DOHH2 (cell line): ENCODE results near the gene THSD7A.

Experiments used
- H3F3A ChIP-seq: fragments of 200-600 bp; sonication (generic), shearing (Covaris generic); 2 replicates; pipeline ENCODE4 v1.6.0; 2016; ENCODE audit warnings: antibody characterized with exemption, mild to moderate bottlenecking; ENCODE audit not compliant: control insufficient read depth, insufficient read depth
- H3K27ac ChIP-seq: fragments of 200-600 bp; sonication (generic); 2 replicates; pipeline ENCODE4 v1.5.1; 2014; ENCODE audit warnings: low read depth, mild to moderate bottlenecking, low read length, moderate library complexity
- H3K27me3 ChIP-seq: fragments of 200-600 bp; sonication (generic); 2 replicates; pipeline ENCODE4 v1.6.1; 2014; ENCODE audit warnings: mild to moderate bottlenecking, low read length, mixed read lengths; ENCODE audit not compliant: control insufficient read depth
- H3K36me3 ChIP-seq: fragments of 200-600 bp; sonication (generic); 2 replicates; pipeline ENCODE4 v1.6.1; 2014; ENCODE audit warnings: mild to moderate bottlenecking, low read length, moderate library complexity, mixed read lengths; ENCODE audit not compliant: control insufficient read depth
- H3K4me1 ChIP-seq: fragments of 200-600 bp; sonication (generic); 2 replicates; pipeline ENCODE4 v1.6.1; 2014; ENCODE audit warnings: mild to moderate bottlenecking, low read length, mixed read lengths; ENCODE audit not compliant: control insufficient read depth
- H3K4me2 ChIP-seq: fragments of 200-600 bp; sonication (generic); 2 replicates; pipeline ENCODE4 v1.6.0; 2014; ENCODE audit warnings: mild to moderate bottlenecking, low read length, moderate library complexity
- H3K4me3 ChIP-seq: fragments of 200-600 bp; sonication (generic); 2 replicates; pipeline ENCODE4 v1.5.1; 2014; ENCODE audit warnings: mild to moderate bottlenecking, low read length, mixed read lengths
- H3K79me2 ChIP-seq: fragments of 200-600 bp; sonication (generic); 2 replicates; pipeline ENCODE4 v1.6.1; 2014; ENCODE audit warnings: mild to moderate bottlenecking, low read length, mixed read lengths; ENCODE audit not compliant: control insufficient read depth
- H3K9me2 ChIP-seq: fragments of 200-600 bp; sonication (generic); replicated peaks from 2 replicates; pipeline ENCODE4 v1.6.1; 2014; ENCODE audit warnings: mild to moderate bottlenecking, low read length, mixed read lengths; ENCODE audit not compliant: control insufficient read depth
- H3K9me3 ChIP-seq: fragments of 200-600 bp; sonication (generic); 2 replicates; pipeline ENCODE4 v1.6.1; 2014; ENCODE audit warnings: antibody characterized with exemption, low read length, mixed read lengths; ENCODE audit not compliant: control insufficient read depth, insufficient read depth
- H4K20me1 ChIP-seq: fragments of 200-600 bp; sonication (generic); 2 replicates; pipeline ENCODE4 v1.6.0; 2014; ENCODE audit warnings: low read depth, mild to moderate bottlenecking, antibody characterized with exemption, low read length, moderate library complexity; ENCODE audit not compliant: control insufficient read depth, insufficient read depth
- CTCF ChIP-seq: fragments of 200-600 bp; sonication (generic); IDR thresholded peaks from one replicate; pipeline ENCODE4 v1.5.1; 2014; ENCODE audit warnings: antibody characterized with exemption, mild to moderate bottlenecking, low read depth, low read length; ENCODE audit not compliant: poor library complexity, severe bottlenecking
- EZH2phosphoT487 ChIP-seq: fragments of 200-600 bp; sonication (generic); IDR thresholded peaks from 2 replicates; pipeline ENCODE4 v1.6.1; 2017; ENCODE audit warnings: borderline replicate concordance, mild to moderate bottlenecking, antibody characterized with exemption, low read length, moderate library complexity, mixed read lengths

THSD7A gene

GRCh38 chr7:11505471-11505985 is 326.5 kb downstream of the THSD7A start:
- Histone ChIP-seq H3K27me3 (no peaks in the 10 kb centered on the region), H3K79me2 (no peaks in the 10 kb centered on the region), H3K4me1 (no peaks in the 10 kb centered on the region), H3F3A (no peaks in the 10 kb centered on the region), H3K9me3 (no peaks in the 10 kb centered on the region), H3K27ac (no peak overlapping the region), H3K4me3 (no peak overlapping the region), H4K20me1 (no peaks in the 10 kb centered on the region), H3K4me2 (no peak overlapping the region), H3K36me3 (no peaks in the 10 kb centered on the region), H3K9me2 (no peaks in the 10 kb centered on the region)
- TF ChIP-seq CTCF (no peak), EZH2phosphoT487 (no peak)

- no peaks in the 10 kb centered on the region for H3K36me3 ChIP-seq
- no peak overlapping the region for H3K4me2 ChIP-seq
- no peaks in the 10 kb centered on the region for H3K4me1 ChIP-seq
- H3K9me2 ChIP-seq, result no peaks in the 10 kb centered on the region
- no peaks in the 10 kb centered on the region for H3K79me2 ChIP-seq
- H3K9me3 ChIP-seq, result no peaks in the 10 kb centered on the region
- no peak overlapping the region for H3K27ac ChIP-seq
- TF ChIP-seq CTCF, result no peak
- no peak for TF ChIP-seq EZH2phosphoT487
- H3F3A ChIP-seq, result no peaks in the 10 kb centered on the region
- no peaks in the 10 kb centered on the region for H3K27me3 ChIP-seq
- no peaks in the 10 kb centered on the region for H4K20me1 ChIP-seq
- no peak overlapping the region for H3K4me3 ChIP-seq
These were observed 339.7 kb downstream of the THSD7A start for GRCh38 chr7:11492307-11492706.

DNA sequence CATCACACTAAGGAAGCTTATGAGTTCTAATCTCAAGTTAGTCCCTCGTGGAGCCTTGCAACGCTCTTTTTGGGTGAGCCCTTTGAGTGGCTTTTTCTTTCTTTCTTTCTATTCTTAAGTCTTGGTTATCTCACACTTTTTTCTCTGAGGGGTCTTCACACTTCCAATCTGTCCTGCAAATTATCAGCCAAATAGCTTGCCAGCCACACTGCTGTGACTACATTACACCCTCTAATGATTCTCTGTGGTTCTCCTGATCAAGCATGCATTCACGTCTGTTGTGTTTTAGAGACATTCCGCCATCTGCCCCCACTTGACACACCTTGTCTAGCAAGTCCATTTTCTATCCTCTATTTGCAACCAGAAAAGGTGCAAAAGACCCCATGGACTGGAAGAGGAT is 340.2 kb downstream of the THSD7A start:
- no peak for TF ChIP-seq CTCF
- TF ChIP-seq EZH2phosphoT487, result no peak
- H3K9me2 ChIP-seq, result no peaks in the 10 kb centered on the region
- no peaks in the 10 kb centered on the region for H3K36me3 ChIP-seq
- H3K4me1 ChIP-seq, result no peaks in the 10 kb centered on the region
- no peaks in the 10 kb centered on the region for H4K20me1 ChIP-seq
- no peak overlapping the region for H3K4me2 ChIP-seq
- H3K4me3 ChIP-seq, result no peak overlapping the region
- H3K27me3 ChIP-seq, result no peaks in the 10 kb centered on the region
- no peaks in the 10 kb centered on the region for H3K9me3 ChIP-seq
- no peaks in the 10 kb centered on the region for H3F3A ChIP-seq
- H3K27ac ChIP-seq, result no peak overlapping the region
- H3K79me2 ChIP-seq, result no peaks in the 10 kb centered on the region

DNA sequence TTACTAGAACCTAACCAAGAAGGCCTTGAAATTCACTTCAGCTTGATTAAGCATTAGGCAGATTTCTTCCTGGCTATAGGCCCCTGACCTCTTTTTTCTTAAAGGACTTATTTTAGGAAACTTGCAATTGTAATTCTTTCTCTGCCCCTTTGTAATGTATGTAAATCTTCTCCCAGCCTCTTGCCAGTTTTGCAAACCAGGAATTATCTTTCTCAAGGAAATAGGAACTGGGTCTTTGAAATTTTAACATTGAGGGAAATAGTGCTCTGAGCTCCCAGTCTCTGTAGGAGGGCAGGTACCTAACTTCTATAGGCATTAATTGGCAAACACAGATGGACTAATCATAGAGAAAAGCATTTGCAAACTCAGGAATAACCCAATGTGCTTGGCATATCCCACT is 342.7 kb downstream of the THSD7A start:
- H3K4me1 ChIP-seq, result no peaks in the 10 kb centered on the region
- no peaks in the 10 kb centered on the region for H3F3A ChIP-seq
- H3K27me3 ChIP-seq, result no peaks in the 10 kb centered on the region
- H3K27ac ChIP-seq, result no peak overlapping the region
- H3K79me2 ChIP-seq, result no peaks in the 10 kb centered on the region
- no peaks in the 10 kb centered on the region for H3K9me2 ChIP-seq
- no peaks in the 10 kb centered on the region for H3K36me3 ChIP-seq
- TF ChIP-seq EZH2phosphoT487 (no peak), CTCF (no peak)
- H3K9me3 ChIP-seq, result no peaks in the 10 kb centered on the region
- H3K4me2 ChIP-seq, result no peak overlapping the region
- H4K20me1 ChIP-seq, result no peaks in the 10 kb centered on the region
- H3K4me3 ChIP-seq, result no peak overlapping the region
